Measurements from ENCODE around the gene MCOLN2.
"Not testable (repeated sequence)": the region's sequence is repeated elsewhere in the genome, so short reads cannot be mapped to it uniquely, and the experiment has no call there.

Gene MCOLN2

DNA sequence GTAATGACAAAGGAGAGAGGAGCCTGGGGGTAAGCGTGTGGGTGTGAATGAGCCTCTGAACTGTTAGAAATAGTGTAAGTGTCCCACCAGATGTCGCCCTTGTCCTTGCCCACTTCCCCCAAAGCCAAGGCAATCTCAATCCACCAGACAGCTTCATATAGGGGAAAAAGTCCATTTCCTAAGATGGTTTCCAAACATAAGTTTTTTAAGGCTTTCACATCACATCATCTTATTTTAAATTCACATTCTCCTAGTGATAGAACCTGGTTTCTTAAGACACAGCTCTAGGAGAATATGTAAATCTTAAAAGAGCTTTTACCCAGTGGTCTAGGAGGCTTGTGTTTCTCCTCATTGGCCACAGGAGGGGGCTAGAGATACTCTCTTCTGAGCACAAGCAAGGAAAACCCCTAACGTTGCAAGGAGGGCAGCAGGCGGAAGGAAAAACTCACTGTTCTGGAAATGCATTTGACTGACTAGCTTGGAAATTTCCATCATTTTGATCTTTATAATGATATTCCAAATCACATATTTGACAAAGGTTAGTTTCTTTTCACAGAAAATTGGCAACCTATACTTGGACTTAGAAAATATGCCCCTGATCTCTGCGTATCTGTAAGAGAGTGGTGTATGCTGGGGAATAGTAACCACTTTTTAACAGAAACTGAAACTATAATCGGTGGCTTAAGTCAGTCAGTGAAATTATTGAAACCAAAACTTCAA, 52.0 kb downstream of the MCOLN2 start:
- peak in 1 of 3 experiments; percentile 41 for DNase-seq (ENCODE audit: low read depth in 2 of 3, low spot score in 2 of 3)

DNA sequence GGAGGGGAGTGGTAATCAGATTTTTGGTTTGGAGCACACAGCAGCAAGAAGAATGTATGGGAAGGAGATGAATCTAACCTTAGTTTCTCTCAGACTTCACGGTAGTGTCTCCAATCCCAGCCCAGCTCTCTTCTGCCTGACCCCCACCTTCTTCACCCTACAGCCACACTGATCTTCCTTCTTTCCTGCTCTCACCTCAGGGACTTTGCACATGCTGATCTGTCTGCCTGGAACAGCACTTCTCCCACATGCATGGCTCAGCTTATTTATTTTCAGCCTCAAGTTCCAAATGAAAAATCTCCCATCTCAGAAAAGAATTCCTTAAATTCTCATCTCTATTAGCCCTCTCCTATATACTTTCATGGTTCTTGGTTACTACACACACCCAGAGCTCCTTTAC, 55.1 kb downstream of the MCOLN2 start:
- no peak for DNase-seq (ENCODE audit: low read depth in 2 of 3, low spot score in 2 of 3)

DNA sequence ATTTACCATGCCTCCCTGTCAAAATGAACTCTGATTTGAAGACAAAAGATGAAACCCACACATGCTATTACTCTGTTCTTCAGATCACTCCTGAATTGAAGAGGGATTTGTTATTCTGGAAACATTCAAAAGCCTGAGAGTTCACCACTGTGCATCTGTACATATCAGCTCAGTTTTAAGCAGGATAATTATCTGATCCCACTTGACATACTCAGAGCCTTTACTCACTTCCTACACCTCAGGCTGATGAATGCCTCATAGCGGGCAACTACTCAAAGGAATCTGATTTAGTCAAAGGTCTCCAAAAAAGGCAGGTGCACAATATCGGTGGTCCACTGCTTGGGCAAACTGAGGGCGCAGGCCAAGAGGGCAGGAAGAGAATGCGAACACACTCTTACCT, 56.4 kb downstream of the MCOLN2 start:
- DNase-seq (ENCODE audit: low read depth in 2 of 3, low spot score in 2 of 3), result no peak

DNA sequence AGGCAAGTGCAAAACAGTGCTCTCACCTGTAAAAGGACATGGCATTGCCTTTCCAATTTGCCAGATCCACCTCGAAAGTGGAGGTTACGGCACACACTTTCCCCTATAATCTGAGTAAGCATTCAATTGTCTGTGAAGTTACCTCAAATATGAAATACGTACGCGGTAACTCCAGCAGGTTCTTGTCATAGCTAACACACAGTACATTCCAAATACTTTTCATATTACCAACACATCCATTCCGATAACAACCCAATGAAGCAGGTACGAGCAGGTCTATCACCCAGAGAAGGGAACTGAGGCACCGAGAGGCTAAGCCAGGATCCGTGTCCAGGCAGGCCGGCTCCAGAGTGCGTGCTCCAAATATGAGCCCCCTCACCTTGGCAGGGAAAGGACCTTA, 57.2 kb downstream of the MCOLN2 start:
- no peak for DNase-seq (ENCODE audit: low read depth in 2 of 3, low spot score in 2 of 3)

DNA sequence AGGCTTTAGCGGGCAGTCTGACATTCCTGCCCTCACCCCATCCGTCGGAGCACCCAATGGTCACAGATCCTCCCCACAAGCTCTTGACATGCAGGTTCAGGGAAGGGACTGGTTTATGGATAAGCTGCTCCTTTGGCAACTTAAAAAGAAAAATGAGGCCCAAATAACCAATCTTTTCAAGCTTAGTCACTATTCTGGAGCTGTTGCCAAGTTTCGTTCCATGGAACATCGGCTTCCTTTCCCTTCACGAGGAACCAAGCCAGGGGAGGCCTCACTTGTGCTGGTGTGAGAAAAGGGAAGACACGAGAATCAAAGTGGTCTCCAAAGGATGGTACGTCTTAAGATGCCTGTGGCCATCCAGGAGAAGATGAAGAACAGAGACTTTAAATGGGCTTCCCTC, 57.8 kb downstream of the MCOLN2 start:
- DNase-seq (ENCODE audit: low read depth in 2 of 3, low spot score in 2 of 3), result no peak

DNA sequence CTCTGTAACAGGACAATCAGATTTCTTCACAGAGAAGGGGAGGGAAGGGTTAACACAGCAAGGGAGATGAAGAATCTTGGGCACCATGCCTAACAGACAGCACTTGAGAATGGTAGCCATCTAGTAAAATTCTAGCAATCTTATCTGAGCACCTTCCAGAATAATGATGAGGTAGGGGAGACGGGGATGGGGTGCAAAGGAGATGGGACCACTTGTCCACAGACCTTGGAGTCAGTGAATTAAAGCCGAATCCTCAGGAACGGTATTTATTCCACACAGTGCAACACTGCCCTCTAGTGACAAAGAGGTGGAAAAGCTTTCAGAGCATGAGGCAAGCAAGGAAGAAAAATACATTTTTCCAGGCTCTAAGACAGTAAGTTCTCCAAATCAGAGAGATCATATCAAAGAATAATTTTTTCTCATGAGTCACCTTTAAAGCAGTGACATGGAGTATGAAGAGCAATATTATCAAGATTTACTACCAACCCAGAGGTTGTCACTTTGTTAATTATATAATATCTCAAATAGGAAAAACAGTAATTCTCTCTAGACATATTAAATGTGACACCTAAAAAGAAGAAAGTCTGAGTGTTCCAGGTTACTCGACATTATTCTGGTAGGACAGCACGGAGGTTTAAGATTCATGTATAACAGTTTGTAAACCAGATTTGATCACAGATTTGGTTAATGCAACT, 60.6 kb downstream of the MCOLN2 start:
- DNase-seq (ENCODE audit: low read depth in 2 of 3, low spot score in 2 of 3), result no peak

DNA sequence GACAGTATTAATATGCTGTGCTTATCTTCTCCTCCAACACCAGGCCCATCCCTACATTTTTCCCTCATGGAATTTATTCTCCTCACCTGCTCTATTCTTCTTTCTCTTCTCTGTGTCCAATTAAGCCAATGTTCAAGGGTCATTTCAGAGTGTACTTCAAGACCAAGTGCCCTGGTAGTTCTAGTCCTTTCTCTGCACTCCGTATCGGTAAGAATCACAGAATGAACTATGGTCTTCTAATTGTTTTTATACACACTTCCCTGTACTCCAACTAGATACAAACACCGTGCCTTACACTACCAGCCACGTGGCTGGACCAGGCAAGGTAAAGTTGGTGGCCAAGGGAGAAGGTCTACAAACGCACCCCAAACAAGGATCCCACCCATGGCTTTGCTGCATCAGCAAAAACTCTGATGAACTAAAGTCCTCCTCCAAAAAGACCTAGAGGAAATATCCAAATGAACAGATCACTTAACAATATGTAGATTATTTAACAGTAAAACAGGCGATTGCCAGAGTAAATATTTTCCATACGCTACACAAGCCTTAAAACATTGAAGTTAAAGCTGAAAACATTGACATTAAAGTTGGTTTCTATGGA, 63.8 kb downstream of the MCOLN2 start:
- DNase-seq (ENCODE audit: low read depth in 2 of 3, low spot score in 2 of 3), result no peak

DNA sequence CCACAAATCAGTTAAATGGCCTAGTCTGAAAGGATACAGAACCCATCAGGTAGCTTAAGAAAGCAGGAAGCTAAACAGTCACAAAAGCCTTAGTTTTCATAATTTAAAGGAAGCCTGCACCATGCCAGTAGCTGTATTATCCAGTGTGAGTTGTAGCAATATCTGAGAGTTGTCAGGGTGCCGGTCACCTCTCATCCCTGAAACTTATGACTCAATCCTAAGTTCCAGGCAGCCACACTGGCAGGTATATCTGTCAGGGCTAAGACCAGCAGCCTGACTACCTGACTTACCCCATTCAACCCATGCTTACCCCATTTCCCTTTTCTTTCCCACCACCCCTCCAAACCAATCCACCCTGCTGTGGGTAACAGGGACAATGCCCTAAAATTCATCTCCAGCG, 66.1 kb downstream of the MCOLN2 start:
- no peak for DNase-seq (ENCODE audit: low read depth in 2 of 3, low spot score in 2 of 3)

DNA sequence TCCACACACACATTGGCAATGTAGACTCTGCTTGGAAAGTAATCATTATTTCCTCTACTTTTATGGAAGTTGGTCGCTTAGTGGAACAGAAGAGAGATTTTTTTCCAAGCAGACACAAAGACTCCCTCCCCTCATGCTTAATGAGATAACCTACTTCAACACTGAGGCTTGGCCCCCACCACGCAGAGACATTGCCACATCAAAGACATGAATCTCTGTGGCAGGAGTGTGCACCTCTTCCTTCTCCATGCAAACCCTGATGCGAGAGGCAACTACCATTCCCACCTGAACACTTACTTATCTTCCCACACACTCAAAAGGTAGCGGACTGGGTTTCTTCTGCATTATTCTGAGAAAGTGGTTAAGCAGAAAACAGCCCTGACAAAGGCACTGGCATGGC, 66.6 kb downstream of the MCOLN2 start:
- no peak for DNase-seq (ENCODE audit: low read depth in 2 of 3, low spot score in 2 of 3)

DNA sequence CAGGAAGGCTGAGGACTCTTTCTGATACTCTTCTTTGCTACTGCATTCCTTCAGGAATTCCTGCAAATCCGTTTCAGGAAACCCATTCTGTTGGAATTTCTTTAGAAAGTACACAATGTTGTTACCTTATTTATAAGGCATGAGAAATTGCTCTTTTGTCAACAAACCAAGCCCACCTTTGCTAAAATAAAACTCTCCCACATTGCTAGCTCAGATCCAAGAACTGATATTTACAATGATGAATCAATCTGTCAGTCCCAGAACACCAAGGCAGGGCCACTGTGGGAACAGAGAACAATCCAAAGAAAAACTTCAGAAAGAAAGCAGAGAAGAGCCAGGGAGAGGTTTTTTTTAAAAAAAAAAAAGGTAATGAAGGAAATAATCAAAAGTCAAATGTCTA, 67.3 kb downstream of the MCOLN2 start:
- no peak for DNase-seq (ENCODE audit: low read depth in 2 of 3, low spot score in 2 of 3)

DNA sequence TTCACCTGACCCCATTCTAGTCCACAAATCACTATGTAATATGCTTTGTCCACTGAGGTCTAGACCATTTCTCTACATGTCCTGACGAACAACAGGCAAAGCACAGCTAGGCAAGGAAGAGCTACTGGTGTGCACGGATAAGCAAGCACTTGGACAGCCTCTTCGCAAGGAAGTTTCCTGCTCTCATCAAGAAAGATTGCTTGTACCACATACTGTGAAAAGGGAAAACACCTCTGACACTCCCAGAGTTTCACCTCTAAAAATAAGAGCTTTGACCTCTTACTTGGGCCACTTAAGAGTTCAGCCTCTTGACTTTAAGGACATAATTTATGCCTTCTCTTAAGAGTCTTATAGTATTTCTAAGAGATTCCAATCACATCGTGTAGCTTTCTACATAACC, 67.9 kb downstream of the MCOLN2 start:
- no peak for DNase-seq (ENCODE audit: low read depth in 2 of 3, low spot score in 2 of 3)

DNA sequence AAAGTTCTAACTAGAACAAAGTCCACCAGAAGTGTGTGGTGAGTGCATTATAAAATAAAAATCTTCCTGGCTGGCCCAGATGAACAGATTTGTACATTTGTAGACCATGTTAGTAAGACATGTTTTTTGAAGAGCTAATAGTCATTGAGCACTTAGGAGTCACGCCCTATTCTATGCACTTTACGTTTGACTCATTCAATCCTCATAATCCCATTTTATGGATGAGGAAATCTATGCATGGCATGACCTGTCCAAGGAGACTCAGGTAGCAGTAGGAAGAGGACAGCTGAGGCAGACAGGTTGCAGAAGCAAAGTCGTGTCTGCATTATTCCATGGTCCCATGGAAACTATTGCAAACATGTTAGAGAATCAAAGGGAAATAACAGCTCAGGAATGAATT, 73.6 kb downstream of the MCOLN2 start:
- no peak for DNase-seq (ENCODE audit: low read depth in 2 of 3, low spot score in 2 of 3)

DNA sequence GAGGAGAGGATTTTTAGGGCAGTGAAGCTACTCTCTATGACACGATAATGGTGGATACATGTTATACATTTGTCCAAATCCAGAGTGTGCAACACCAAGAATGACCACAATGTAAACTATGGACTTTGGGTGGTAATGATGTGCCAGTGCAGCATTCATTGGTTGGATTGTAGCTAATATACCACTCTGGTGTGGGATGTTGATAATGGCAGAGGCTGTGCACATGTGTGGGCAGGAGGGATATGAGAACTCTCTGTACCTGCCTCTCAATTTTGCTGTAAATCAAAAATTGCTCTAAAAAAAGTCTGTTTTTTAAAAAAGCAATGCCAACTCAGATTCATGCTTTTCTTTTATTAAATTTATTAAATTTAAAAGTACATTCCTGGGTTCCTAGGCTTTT, 76.8 kb downstream of the MCOLN2 start:
- DNase-seq (ENCODE audit: low read depth in 2 of 3, low spot score in 2 of 3), result no peak

DNA sequence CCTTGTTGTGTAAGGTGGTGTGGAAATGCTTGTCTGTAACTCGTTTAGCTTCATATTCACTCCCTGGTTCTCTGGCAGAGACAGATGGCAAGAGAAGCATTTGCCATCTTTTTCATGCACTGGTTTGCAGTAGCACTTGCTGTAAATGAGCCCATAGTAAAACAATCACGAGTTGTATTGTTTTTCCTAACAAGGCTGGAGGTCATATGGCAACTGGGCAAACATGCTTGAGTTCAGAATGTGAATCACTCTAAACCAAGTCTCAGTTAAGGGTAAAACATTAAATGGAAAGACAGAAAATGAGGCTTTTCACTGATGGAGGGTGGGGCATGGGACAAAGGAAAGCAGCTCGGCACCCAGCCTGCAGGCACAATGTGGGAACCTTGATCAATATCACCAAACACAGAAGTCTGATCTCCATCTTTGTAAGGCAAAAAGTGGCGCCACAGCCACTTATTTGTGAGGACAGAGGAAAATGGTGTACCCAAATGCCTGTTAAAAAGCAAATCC, 77.4 kb downstream of the MCOLN2 start:
- DNase-seq (ENCODE audit: low read depth in 2 of 3, low spot score in 2 of 3), result no peak

DNA sequence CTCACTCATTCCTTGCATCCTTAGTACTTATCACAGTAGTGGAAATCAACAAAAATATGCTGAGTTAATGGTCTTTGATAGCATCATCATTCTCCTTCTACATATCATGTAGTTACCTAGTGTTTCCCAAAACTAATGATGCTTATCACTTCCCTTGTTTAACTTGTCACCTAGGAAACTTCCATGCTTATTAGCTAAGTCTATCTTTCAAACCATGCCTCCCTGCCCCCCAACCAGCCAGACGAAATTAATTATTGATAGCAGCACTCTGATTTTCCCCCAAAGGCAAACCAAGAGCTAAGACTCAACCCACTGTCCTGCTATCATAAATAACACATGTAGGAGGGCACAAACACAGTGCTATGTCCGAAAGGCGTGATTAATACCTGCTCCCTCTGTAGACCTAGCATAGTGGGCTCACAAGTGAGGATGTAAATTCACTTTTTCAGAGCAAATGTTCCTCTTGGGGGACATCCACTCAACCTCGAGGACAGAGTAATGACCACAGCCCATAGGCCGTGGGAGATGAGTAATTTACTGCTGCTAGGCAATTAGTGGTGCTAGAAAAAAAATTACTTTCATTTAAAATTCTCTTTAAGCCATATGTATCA, 78.1 kb downstream of the MCOLN2 start:
- no peak for DNase-seq (ENCODE audit: low read depth in 2 of 3, low spot score in 2 of 3)

DNA sequence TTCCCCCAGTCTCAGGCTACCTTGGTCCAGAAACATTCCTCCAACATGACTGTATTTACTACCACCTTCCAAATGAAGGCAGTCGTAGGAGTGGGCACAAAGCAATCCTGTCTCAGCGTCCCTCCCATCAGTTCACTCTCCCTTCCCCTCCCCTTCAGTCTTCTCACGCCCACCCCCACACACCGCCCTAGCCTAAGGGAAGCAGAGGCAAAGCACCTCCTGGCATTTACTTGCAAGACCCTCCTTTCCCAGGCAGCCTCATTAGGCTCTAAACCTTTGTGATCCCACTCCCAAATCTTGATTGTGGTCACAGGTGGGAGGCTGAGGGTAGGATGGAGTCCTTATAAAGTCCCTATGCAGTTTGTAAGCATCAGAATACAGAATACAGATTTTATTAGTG, 80.0 kb downstream of the MCOLN2 start:
- DNase-seq (ENCODE audit: low read depth in 2 of 3, low spot score in 2 of 3), result no peak

DNA sequence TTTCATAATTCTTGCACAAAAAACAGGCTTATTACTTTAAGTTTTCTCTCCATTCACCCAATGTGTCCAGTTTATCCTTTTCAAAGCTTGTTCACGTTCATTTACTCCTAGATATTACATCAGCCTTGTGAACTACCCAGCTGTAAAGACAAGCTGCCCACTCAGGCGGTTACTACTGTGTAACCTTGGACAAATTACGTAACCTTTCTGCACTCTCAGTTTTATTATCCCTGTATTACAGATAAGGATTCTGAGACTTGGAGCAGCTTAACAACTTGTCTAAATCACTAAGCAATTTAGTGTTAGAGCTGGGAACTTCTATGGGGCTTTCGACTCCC, 83.4 kb downstream of the MCOLN2 start:
- no peak for DNase-seq (ENCODE audit: low read depth in 2 of 3, low spot score in 2 of 3)

DNA sequence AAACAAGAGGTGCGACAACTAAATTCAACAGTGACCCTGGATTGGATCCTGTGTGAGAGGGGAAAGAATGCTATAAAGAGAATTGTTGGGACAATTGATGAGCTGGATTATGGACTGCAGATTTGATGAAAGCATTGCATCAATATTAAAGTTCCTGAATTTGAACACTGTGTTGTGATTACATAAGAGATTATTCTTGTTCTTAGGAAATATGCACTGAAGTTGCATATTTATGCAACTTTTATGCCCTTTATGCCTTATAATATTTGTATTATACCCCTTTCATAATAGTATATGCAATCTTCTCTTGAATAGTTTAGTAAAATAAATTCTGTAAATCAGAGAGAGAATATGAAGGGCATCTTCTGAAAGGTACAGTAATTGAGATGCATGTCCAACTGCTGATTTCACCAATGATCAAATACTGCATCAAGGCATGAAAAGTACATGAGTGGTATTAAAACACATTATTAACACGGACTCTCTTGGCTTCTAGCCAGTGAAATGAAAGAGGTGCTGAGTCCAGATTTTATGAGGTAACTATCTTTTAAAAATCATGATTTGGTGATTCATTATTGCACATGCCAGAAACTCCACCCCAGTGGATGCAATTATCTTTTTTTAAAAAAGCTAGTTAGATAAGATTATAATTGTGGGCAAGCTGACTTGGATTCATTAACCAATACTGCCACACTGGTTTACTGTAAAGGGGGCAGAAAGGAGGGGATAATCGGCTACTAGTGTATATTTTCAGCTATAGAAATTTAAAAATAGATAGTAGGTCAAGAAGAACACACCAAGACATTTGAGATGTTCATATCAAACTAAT, 84.0 kb downstream of the MCOLN2 start:
- no peak for DNase-seq (ENCODE audit: low read depth in 2 of 3, low spot score in 2 of 3)

DNA sequence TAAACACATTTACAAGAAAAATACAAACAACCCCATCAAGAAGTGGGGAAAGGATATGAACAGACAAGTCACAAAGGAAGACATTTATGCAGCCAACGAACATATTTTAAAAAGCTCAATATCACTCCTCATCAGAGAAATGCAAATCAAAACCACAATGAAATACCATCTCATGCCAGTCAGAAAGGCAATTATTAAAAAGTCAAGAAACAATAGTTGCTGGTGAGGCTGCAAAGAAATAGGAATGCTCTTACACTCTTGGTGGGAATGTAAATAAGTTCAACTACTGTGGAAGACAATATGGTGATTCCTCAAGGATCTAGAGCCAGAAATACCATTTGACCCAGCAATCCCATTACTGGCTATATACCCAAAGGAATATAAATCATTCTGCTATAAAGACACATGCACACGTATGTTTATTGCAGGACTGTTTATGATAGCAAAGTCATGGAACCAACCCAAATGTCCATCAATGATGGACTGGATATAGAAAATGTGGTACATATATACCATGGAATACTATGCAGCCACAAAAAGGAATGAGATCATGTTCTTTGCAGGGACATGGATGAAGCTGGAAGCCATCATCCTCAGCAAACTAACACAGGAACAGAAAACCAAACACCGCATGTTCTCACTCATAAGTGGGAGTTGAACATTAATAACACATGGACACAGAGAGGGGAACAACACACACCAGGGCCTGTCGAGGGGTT, 88.0 kb downstream of the MCOLN2 start:
- not testable (repeated sequence) for DNase-seq (ENCODE audit: low read depth in 2 of 3, low spot score in 2 of 3)

DNA sequence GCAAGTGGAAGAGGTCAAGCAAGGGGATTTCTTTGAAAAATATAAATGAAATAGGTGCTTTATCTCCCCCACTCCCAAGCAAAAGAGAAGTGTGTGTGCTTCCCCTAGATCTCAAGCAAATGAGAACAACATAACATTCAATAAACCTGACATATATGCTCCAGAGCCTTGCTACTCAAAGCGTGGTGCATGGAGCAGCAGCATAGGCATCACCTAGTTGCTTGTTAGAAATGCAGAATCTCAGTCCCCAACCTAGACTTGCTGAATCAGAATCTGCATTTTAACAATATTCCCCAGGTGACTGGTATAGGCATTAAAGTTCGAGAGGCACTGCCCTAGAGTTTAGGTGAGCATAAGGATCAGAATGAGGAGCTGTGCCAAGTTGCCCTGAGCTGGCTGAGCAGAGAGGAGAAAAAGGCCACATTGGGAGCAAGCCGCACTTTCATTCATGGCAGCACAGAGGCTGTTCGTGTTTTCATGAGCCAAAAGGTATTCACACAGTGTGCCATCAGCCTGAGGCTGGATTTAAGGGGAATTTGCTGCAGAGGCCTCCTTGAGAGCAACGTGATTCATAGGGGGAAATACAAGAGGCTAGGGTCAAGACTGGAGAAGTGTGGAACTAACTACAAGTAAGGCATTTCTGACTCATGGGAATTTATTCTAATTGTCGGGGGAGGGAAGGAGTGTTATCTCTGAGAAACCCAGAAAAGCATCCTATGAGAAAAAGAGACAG, 89.7 kb downstream of the MCOLN2 start:
- no peak for DNase-seq (ENCODE audit: low read depth in 2 of 3, low spot score in 2 of 3)

Measured in activated CD8-positive, alpha-beta memory T cell treated with anti-CD3 and anti-CD28 coated beads for 48 hours (primary cell).